Cardiac muscle cell (in vitro differentiated cells and primary cell): ENCODE measurements around the gene FGFBP2. TPM values are rescaled to one million over a fixed set of nuclear protein-coding genes. Genes with fewer than 3 reads are reported as not detected.

Source experiments
- DNase-seq, 2 donors: peaks; one replicate each; pipeline versions ENCODE4 v3.0.0 to v3.0.0-alpha.2; 2010 to 2017; ENCODE audit warnings: low read depth in 1 of 2, low spot score in 1 of 2
- H3K27ac ChIP-seq: fragments of 200-600 bp; sonication (generic); 2 replicates; pipeline ENCODE4 v1.5.1; 2016
- H3K27me3 ChIP-seq: fragments of 200-600 bp; sonication (generic); 2 replicates; pipeline ENCODE4 v1.6.0; 2016; ENCODE audit warnings: control low read depth
- H3K36me3 ChIP-seq: fragments of 200-600 bp; sonication (generic); 2 replicates; pipeline ENCODE4 v1.5.1; 2016; ENCODE audit warnings: control low read depth
- H3K4me1 ChIP-seq: fragments of 200-600 bp; sonication (generic); 2 replicates; pipeline ENCODE4 v1.8.1; 2017; ENCODE audit warnings: low read depth, mild to moderate bottlenecking, mixed run types
- H3K4me3 ChIP-seq: fragments of 200-600 bp; sonication (generic); 2 replicates; pipeline ENCODE4 v1.5.1; 2016; ENCODE audit warnings: mild to moderate bottlenecking
- H3K9me3 ChIP-seq: fragments of 200-600 bp; sonication (generic); 2 replicates; pipeline ENCODE4 v1.5.1; 2017; ENCODE audit warnings: low read depth, mild to moderate bottlenecking, control low read depth
- polyA plus RNA-seq: library from polyadenylated mRNA; unstranded; fragments of >200 nt; fragmentation: Nextera tagmentation; extraction: Ambion mirVana; gene quantifications from 2 replicates; pipeline ENCODE4 v1.2.1, GENCODE V29; 2016
- total RNA-seq: library from RNA; depleted of rRNA; stranded (reverse); fragments of >200 nt; gene quantifications from 2 replicates; pipeline ENCODE4 v1.2.3, GENCODE V29; 2016
- TF ChIP-seq, protein P1 (sequence below): IDR thresholded peaks from 2 replicates; pipeline ENCODE4 v1.5.1; 2012; ENCODE audit warnings: low read depth, mild to moderate bottlenecking, low read length

FGFBP2 gene
- total and polyA plus RNA-seq, 2 experiments from 2014 or later = not detected

DNA sequence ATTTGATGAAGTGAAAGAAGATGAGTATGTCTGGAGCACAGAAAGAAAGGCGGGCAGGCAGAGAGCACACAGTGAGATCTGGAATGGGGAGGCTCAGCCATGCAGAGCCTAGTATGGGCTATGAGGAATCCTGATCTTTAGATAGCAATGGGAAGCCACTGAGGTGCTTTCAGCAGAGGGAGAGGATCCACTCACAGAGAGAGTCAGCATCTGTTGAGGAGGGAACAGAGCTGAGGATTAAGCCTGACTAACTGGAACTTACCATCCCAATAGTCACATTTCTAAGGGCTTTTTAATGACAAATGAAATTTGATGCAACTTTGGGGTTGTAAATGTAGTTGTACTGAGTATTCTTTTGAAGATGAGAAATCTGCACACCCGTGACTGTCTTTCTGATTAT lies 20.6 kb upstream of the FGFBP2 start:
- H3K27me3 ChIP-seq = no peaks in the 10 kb centered on the region
- TF ChIP-seq, protein P1, sequence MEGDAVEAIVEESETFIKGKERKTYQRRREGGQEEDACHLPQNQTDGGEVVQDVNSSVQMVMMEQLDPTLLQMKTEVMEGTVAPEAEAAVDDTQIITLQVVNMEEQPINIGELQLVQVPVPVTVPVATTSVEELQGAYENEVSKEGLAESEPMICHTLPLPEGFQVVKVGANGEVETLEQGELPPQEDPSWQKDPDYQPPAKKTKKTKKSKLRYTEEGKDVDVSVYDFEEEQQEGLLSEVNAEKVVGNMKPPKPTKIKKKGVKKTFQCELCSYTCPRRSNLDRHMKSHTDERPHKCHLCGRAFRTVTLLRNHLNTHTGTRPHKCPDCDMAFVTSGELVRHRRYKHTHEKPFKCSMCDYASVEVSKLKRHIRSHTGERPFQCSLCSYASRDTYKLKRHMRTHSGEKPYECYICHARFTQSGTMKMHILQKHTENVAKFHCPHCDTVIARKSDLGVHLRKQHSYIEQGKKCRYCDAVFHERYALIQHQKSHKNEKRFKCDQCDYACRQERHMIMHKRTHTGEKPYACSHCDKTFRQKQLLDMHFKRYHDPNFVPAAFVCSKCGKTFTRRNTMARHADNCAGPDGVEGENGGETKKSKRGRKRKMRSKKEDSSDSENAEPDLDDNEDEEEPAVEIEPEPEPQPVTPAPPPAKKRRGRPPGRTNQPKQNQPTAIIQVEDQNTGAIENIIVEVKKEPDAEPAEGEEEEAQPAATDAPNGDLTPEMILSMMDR = no peak
- no peaks in the 10 kb centered on the region for H3K36me3 ChIP-seq
- H3K27ac ChIP-seq = no peak overlapping the region
- no peak for DNase-seq
- no peaks in the 10 kb centered on the region for H3K9me3 ChIP-seq
- no peaks in the 10 kb centered on the region for H3K4me1 ChIP-seq
- H3K4me3 ChIP-seq = no peak overlapping the region

DNA sequence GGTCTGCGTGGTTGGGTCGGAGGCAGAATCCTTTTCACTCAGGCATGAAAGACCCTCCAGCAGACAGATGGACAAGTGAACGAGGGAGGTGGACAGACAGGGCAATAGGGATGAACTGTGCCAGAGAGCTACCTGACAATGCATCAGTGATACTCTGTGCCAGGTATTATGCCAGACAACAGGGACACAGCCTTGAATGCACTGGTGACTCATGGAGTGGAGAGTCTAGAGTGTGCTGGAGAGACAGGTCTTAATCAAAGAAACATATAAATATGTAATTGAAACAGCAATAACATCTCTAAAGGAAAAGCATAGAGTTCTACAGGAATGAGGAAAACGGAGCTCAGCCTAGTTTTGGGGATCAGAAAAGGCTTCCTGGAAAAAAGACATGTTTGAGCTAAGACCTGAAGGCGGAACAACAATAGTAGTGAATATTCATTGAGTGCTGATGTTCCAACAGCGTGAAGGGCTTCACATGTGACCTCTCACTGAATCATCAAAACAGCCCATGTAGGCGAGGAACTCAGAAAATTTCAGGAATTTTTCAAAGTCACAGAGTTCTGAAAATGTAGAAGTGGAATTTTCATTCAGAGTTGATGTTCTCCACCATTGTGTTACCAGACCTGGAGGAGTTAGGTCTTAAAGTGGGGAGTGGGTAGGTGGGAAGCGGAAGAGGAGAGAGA lies 20.0 kb upstream of the FGFBP2 start:
- Histone ChIP-seq H3K4me1 (no peaks in the 10 kb centered on the region), H3K4me3 (no peak overlapping the region), H3K9me3 (no peaks in the 10 kb centered on the region), H3K27ac (no peak overlapping the region), H3K27me3 (no peaks in the 10 kb centered on the region), H3K36me3 (no peaks in the 10 kb centered on the region)
- TF ChIP-seq, protein P1 = no peak
- peak in 1 of 2 donors; percentile 3 for DNase-seq

DNA sequence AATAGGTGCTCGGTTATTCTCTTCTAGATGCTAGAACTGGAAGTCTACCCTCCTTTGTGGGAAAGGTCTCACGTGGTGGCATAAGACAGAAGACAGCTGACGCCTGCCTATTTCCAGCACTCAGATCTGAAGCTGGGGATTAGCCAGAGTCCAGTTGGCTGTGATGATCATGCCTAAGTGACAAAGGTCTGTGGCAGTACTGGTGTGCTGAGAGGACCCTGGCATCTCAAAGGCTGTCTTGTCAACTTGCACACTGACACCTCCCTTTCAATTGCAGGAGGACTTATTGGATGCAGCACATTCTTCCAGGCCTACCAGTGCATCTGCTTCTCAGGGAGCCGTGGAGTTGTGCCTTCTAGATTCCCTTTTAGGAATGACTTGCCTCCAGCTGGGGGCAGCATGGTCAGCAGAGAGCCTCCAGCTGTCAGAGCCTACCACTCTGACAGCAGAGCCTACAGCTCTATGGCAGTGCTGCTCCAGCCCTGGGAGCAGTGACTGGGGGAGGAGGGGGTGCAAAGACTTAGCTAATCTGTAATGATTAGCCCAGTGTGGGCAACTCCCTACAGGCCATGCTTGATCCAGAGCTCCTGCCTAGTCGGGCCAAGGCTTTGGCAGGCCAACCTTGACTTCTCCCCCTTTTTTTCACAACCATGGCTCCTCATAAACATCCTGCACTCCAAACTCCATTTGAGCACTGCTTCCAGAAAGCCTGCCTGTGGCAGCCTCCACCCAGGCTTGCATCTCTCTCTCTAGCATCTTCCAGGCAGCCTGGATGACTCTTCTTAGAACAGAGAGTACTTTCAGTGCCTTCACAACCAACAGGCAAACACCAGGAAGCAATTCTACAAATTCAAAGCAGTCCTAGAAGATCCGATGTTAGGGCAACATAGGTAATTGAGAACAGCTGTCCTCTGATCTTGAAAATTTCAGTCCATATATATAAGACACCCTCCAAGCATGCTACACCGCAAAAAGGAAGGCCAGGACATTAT lies 13.8 kb upstream of the FGFBP2 start:
- no peaks in the 10 kb centered on the region for H3K36me3 ChIP-seq
- TF ChIP-seq, protein P1 = no peak
- H3K27me3 ChIP-seq = no peaks in the 10 kb centered on the region
- DNase-seq = peak in 1 of 2 donors; percentile 12
- no peak overlapping the region for H3K27ac ChIP-seq
- H3K4me1 ChIP-seq = no peaks in the 10 kb centered on the region
- no peak overlapping the region for H3K4me3 ChIP-seq
- H3K9me3 ChIP-seq = no peaks in the 10 kb centered on the region

DNA sequence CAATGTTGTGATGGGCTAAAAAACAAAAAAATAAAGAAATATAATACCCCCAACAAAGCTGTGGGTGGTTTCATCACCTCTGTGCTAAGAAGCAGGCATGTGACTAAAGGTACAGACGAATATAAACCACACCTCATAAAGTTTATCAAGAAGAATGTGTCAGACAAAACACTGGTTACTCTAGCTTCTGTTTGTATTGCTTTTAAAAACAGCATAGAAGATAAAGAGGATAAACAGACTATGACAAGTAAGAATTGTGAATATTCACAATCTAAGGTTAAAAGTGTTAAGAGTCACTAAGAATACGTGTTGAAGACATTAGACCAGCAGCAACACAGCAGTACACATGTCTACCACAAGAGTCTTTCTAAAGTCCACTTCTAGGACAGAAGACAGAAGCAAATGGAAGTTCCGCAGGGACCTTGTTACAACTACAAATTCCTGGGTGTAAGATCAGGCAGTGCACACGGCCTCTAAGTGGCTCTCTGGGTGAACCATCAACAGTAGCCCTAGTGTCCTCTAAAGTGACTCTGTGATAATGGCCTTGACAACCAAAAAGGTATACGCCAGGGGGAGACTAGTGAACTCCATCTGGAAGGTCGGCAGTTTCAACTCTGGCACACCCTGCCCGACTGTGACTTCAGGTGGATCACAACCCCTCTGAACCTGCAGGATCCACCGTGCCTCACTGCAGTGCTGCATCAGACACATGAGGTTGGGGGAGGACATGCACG lies 8.3 kb upstream of the FGFBP2 start:
- H3K4me3 ChIP-seq = no peak overlapping the region
- TF ChIP-seq, protein P1 = no peak
- H3K4me1 ChIP-seq = no peaks in the 10 kb centered on the region
- H3K27me3 ChIP-seq = no peaks in the 10 kb centered on the region
- H3K36me3 ChIP-seq = no peaks in the 10 kb centered on the region
- no peaks in the 10 kb centered on the region for H3K9me3 ChIP-seq
- DNase-seq = no peak
- H3K27ac ChIP-seq = no peak overlapping the region

DNA sequence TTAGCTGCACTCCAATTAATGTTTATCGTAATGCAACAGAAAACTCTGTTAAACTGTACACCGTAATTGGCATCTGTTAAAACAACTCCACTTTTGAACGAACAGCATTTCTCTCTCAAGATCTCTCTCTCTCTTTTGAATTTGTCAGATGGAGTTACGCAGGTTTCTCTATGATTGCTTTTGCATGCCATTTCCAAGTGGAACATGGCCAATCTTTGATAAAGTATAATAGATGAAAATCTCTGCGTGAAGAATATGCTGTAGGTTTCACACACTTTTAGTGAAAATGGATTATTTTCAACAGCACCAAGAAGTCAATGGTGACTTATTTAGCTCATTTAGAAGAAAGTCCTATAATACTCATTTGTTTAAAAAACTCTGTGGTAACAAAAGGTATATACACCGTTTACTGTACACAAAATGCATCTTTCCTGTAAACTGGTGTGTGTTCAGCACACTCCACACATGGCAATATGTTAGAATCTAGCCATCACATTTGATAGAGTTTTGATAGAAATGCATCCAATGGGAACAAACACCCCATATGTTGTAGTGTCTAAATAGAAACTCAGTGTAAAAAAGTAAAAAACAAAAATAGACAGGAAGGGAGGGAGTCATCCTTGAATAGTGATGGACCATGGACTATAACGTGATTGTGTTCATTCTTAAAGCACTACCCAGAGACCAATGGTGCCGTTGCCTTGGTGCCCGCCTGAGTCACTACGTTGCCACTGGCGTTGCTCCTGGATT lies 5.8 kb upstream of the FGFBP2 start:
- Histone ChIP-seq H3K9me3 (no peaks in the 10 kb centered on the region), H3K27me3 (no peaks in the 10 kb centered on the region), H3K4me3 (no peak overlapping the region), H3K36me3 (no peaks in the 10 kb centered on the region), H3K4me1 (no peaks in the 10 kb centered on the region), H3K27ac (no peak overlapping the region)
- DNase-seq = no peak
- TF ChIP-seq, protein P1 = no peak
